Esophagus mucosa (tissue), 1 donor: ENCODE results near the gene DAZAP1. TPM values are rescaled to one million over a fixed set of nuclear protein-coding genes. Genes with fewer than 3 reads are reported as not detected.

Experiments
- ATAC-seq: fragments of 200-7000 bp; cut with Tn5 transposase; one replicate; pipeline ENCODE4 v1.9.1; 2020
- total RNA-seq: library from RNA; stranded (reverse); gene quantifications from one replicate; pipeline ENCODE4 v1.2.4, GENCODE V29; 2023
- donor health status: DM: yes; HTN: yes; CAD: no.

DAZAP1 gene
- total RNA-seq, 1 donor from 2014 or later, result 91.6 TPM

- peak; percentile 22 for ATAC-seq
These were observed 30.0 kb upstream of the DAZAP1 start for GRCh38 chr19:1377176-1377964.

- no peak for ATAC-seq
These were observed 29.2 kb upstream of the DAZAP1 start for GRCh38 chr19:1377965-1378785.

GRCh38 chr19:1379126-1379905 lies 28.1 kb upstream of the DAZAP1 start:
- no peak for ATAC-seq

- ATAC-seq, result no peak
These were observed 27.4 kb upstream of the DAZAP1 start for GRCh38 chr19:1379961-1380489.

- ATAC-seq, result no peak
These were observed 25.1 kb upstream of the DAZAP1 start for GRCh38 chr19:1382250-1382649.

- ATAC-seq, result no peak
These were observed 24.4 kb upstream of the DAZAP1 start for GRCh38 chr19:1383017-1383311.

- peak; percentile 88 for ATAC-seq
These were observed 23.9 kb upstream of the DAZAP1 start, which contains the start of gene NDUFS7 for GRCh38 chr19:1383312-1384084. Gene NDUFS7, plus strand, starts transcription at chr19:1383907. Its CDS starts 20 bp downstream, at chr19:1383927.

- peak; percentile 14 for ATAC-seq
These were observed 23.3 kb upstream of the DAZAP1 start for GRCh38 chr19:1384085-1384462.

- no peak for ATAC-seq
These were observed 22.8 kb upstream of the DAZAP1 start for GRCh38 chr19:1384478-1385110.

GRCh38 chr19:1385816-1386215 lies 21.6 kb upstream of the DAZAP1 start:
- no peak for ATAC-seq

GRCh38 chr19:1386945-1387683 lies 20.3 kb upstream of the DAZAP1 start:
- peak; percentile 53 for ATAC-seq

- no peak for ATAC-seq
These were observed 19.4 kb upstream of the DAZAP1 start for GRCh38 chr19:1387684-1388636.

- no peak for ATAC-seq
These were observed 18.8 kb upstream of the DAZAP1 start for GRCh38 chr19:1388637-1389026.

GRCh38 chr19:1389033-1389940 lies 18.1 kb upstream of the DAZAP1 start:
- no peak for ATAC-seq

- ATAC-seq, result no peak
These were observed 16.4 kb upstream of the DAZAP1 start for GRCh38 chr19:1390890-1391423.

- no peak for ATAC-seq
These were observed 15.0 kb upstream of the DAZAP1 start for GRCh38 chr19:1392407-1392806.

- ATAC-seq, result no peak
These were observed 14.4 kb upstream of the DAZAP1 start for GRCh38 chr19:1392939-1393530.

- no peak for ATAC-seq
These were observed 13.5 kb upstream of the DAZAP1 start for GRCh38 chr19:1393841-1394240.
